SK-N-SH treated with all-trans-retinoic acid at 6 μM for 48 hours (cell line): ENCODE results near the gene KRTAP9-6.

Experiments
- CREB5 ChIP-seq: fragments of 250-450 bp; sonication (Bioruptor Pico); IDR thresholded peaks from 2 replicates; pipeline ENCODE4 v1.5.1; 2020; ENCODE audit warnings: low read depth, mild to moderate bottlenecking, moderate library complexity
- CSDC2 ChIP-seq: fragments of 250-450 bp; sonication (Bioruptor Pico); IDR thresholded peaks from 2 replicates; pipeline ENCODE4 v1.5.0; 2020; ENCODE audit warnings: mild to moderate bottlenecking, moderate library complexity
- CSRNP3 ChIP-seq: fragments of 250-450 bp; sonication (Bioruptor Pico); IDR thresholded peaks from 2 replicates; pipeline ENCODE4 v1.5.1; 2021; ENCODE audit warnings: mild to moderate bottlenecking, moderate library complexity
- ESRRG ChIP-seq: fragments of 250-450 bp; sonication (Bioruptor Pico); IDR thresholded peaks from 2 replicates; pipeline ENCODE4 v1.6.1; 2021; ENCODE audit warnings: mild to moderate bottlenecking
- RARB ChIP-seq: fragments of 250-450 bp; sonication (Bioruptor Pico); IDR thresholded peaks from 2 replicates; pipeline ENCODE4 v1.8.0; 2021; ENCODE audit warnings: mild to moderate bottlenecking, moderate library complexity
- TCF4 ChIP-seq: fragments of 250-450 bp; sonication (Bioruptor Pico); IDR thresholded peaks from 2 replicates; pipeline ENCODE4 v1.8.0; 2021; ENCODE audit warnings: mild to moderate bottlenecking, moderate library complexity, borderline replicate concordance
- TOX ChIP-seq: fragments of 250-450 bp; sonication (Bioruptor Pico); IDR thresholded peaks from 2 replicates; pipeline ENCODE4 v1.8.0; 2021; ENCODE audit warnings: mild to moderate bottlenecking, moderate library complexity, borderline replicate concordance
- ZNF565 ChIP-seq: fragments of 450-650 bp; formaldehyde crosslinking; conservative IDR thresholded peaks from 2 replicates; pipeline ENCODE4 v1.5.0; 2020; ENCODE audit warnings: low read depth, mild to moderate bottlenecking, moderate library complexity
- ZNF70 ChIP-seq: fragments of 450-650 bp; formaldehyde crosslinking; IDR thresholded peaks from 2 replicates; pipeline ENCODE4 v1.5.0; 2020; ENCODE audit warnings: mild to moderate bottlenecking, moderate library complexity
- ZNF8 ChIP-seq: fragments of 450-650 bp; formaldehyde crosslinking; IDR thresholded peaks from 2 replicates; pipeline ENCODE4 v1.5.0; 2020; ENCODE audit warnings: mild to moderate bottlenecking, moderate library complexity
- TF ChIP-seq, protein P1 (sequence below): fragments of 250-450 bp; sonication (Bioruptor Pico); IDR thresholded peaks from 2 replicates; pipeline ENCODE4 v1.8.0; 2020; ENCODE audit warnings: mild to moderate bottlenecking, moderate library complexity, borderline replicate concordance

- TF ChIP-seq ZNF565 (no peak), CSRNP3 (CRISPR knock-in tag) (no peak), CREB5 (CRISPR knock-in tag) (no peak), TCF4 (CRISPR knock-in tag) (no peak), RARB (CRISPR knock-in tag) (no peak), ZNF70 (CRISPR knock-in tag) (no peak), TOX (CRISPR knock-in tag) (no peak), ZNF8 (CRISPR knock-in tag) (no peak), ESRRG (CRISPR knock-in tag) (no peak), CSDC2 (CRISPR knock-in tag) (no peak)
- TF ChIP-seq, protein P1, sequence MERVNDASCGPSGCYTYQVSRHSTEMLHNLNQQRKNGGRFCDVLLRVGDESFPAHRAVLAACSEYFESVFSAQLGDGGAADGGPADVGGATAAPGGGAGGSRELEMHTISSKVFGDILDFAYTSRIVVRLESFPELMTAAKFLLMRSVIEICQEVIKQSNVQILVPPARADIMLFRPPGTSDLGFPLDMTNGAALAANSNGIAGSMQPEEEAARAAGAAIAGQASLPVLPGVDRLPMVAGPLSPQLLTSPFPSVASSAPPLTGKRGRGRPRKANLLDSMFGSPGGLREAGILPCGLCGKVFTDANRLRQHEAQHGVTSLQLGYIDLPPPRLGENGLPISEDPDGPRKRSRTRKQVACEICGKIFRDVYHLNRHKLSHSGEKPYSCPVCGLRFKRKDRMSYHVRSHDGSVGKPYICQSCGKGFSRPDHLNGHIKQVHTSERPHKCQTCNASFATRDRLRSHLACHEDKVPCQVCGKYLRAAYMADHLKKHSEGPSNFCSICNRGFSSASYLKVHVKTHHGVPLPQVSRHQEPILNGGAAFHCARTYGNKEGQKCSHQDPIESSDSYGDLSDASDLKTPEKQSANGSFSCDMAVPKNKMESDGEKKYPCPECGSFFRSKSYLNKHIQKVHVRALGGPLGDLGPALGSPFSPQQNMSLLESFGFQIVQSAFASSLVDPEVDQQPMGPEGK (CRISPR knock-in tag): no peak
Observed at GRCh38 chr17:41230094-41230493, 35.1 kb upstream of the KRTAP9-6 start.
